ENCODE data around the gene IFNE.

GRCh38 chr9:21434202-21435014, 47.7 kb downstream of the IFNE start:
- TF ChIP-seq CTCF (IDR thresholded peaks at IDR 0.05), result peak; percentile 75
- TF ChIP-seq YY1 (IDR thresholded peaks at IDR 0.05; ENCODE audit: low read depth), result no peak
- no peak for TF ChIP-seq JUND (IDR thresholded peaks at IDR 0.05)
- TF ChIP-seq TAF1 (IDR thresholded peaks at IDR 0.05; ENCODE audit: borderline replicate concordance, low read depth, low read length), result no peak

Measured in SK-N-SH (cell line).